ENCODE data around the gene DLGAP1. TPM values are rescaled to one million over a fixed set of nuclear protein-coding genes. Genes with fewer than 3 reads are reported as not detected.

DLGAP1 gene
- total and polyA plus RNA-seq, 7 donors = 0.13 to 2.6 (median 1.3) TPM; not detected in 1

GRCh38 chr18:4357579-4357978, 97.5 kb downstream of the DLGAP1 start:
- no peak overlapping the region for H3K4me3 ChIP-seq
- H3K36me3 ChIP-seq = no peaks in the 10 kb centered on the region
- intact Hi-C loops (cut with DNase I) = no loop called here
- no peaks in the 10 kb centered on the region for H3K4me1 ChIP-seq
- TF ChIP-seq CTCF (IDR thresholded peaks at IDR 0.05) (no peak), EP300 (IDR thresholded peaks at IDR 0.05) (no peak), POLR2A (IDR thresholded peaks at IDR 0.05) (no peak), POLR2AphosphoS5 (IDR thresholded peaks at IDR 0.05) (no peak)
- peaks cover 0 to 11% (median 0%) of the 10 kb centered on the region in 3 donors for H3K27me3 ChIP-seq
- WGBS, 2 donors = 71 to 81% methylated on average over 4 of the region's 4 CpGs
- no peak overlapping the region for H3K27ac ChIP-seq
- DNase-seq = no peak
- H3K9me3 ChIP-seq = no peaks in the 10 kb centered on the region

- H3K4me3 ChIP-seq = no peak overlapping the region
- H3K9me3 ChIP-seq = no peaks in the 10 kb centered on the region
- DNase-seq = no peak
- TF ChIP-seq CTCF (IDR thresholded peaks at IDR 0.05) = no peak
- no peak for TF ChIP-seq EP300 (IDR thresholded peaks at IDR 0.05)
- no peak for TF ChIP-seq POLR2AphosphoS5 (IDR thresholded peaks at IDR 0.05)
- no peak for TF ChIP-seq POLR2A (IDR thresholded peaks at IDR 0.05)
- no peaks in the 10 kb centered on the region for H3K36me3 ChIP-seq
- H3K27me3 ChIP-seq = peaks cover 0 to 15% (median 0%) of the 10 kb centered on the region in 3 donors
- no peak overlapping the region for H3K27ac ChIP-seq
- intact Hi-C loops (cut with DNase I) = no loop called here
- no peaks in the 10 kb centered on the region for H3K4me1 ChIP-seq
- 81 to 82% methylated on average over 6 of the region's 6 CpGs for WGBS, 2 donors
These were observed 98.2 kb downstream of the DLGAP1 start for GRCh38 chr18:4356929-4357328.

GRCh38 chr18:4353853-4354418, 101.2 kb downstream of the DLGAP1 start:
- Histone ChIP-seq H3K9me3 (no peaks in the 10 kb centered on the region), H3K4me3 (no peak overlapping the region), H3K36me3 (no peaks in the 10 kb centered on the region), H3K4me1 (no peaks in the 10 kb centered on the region), H3K27me3 (peaks cover 0 to 18% (median 0%) of the 10 kb centered on the region in 3 donors), H3K27ac (no peak overlapping the region)
- TF ChIP-seq CTCF (IDR thresholded peaks at IDR 0.05) (no peak), POLR2A (IDR thresholded peaks at IDR 0.05) (no peak)
- 48 to 49% methylated on average over 9 of the region's 9 CpGs for WGBS, 2 donors
- no peak for DNase-seq
- intact Hi-C loops (cut with DNase I) = no loop called here

GRCh38 chr18:4352746-4353551, 102.2 kb downstream of the DLGAP1 start:
- Histone ChIP-seq H3K4me3 (no peak overlapping the region), H3K27me3 (peaks cover 0 to 18% (median 0%) of the 10 kb centered on the region in 3 donors), H3K27ac (no peak overlapping the region), H3K36me3 (no peaks in the 10 kb centered on the region), H3K9me3 (no peaks in the 10 kb centered on the region), H3K4me1 (no peaks in the 10 kb centered on the region)
- 38 to 49% methylated on average over 15 of the region's 15 CpGs for WGBS, 2 donors
- no peak for TF ChIP-seq CTCF (IDR thresholded peaks at IDR 0.05)
- TF ChIP-seq EP300 (IDR thresholded peaks at IDR 0.05) = no peak
- TF ChIP-seq POLR2AphosphoS5 (IDR thresholded peaks at IDR 0.05) = no peak
- TF ChIP-seq POLR2A (IDR thresholded peaks at IDR 0.05) = no peak
- intact Hi-C loops (cut with DNase I) = no loop called here
- no peak for DNase-seq
